ENCODE data around the gene CD24.

CD24 gene

GRCh38 chr6:106966671-106967640, 7.6 kb downstream of the CD24 start:
- H2AK5ac ChIP-seq (ENCODE audit: low read length) = no peak overlapping the region
- no peak overlapping the region for H2BK120ac ChIP-seq (ENCODE audit: low read depth, low read length)
- H3K18ac ChIP-seq (ENCODE audit: low read length) = no peak overlapping the region
- H3K56ac ChIP-seq (ENCODE audit: low read length) = no peak overlapping the region
- H4K8ac ChIP-seq (ENCODE audit: low read depth, low read length) = no peak overlapping the region
- no peak overlapping the region for H3K23ac ChIP-seq (ENCODE audit: low read length)
- no peak overlapping the region for H3K4me2 ChIP-seq (ENCODE audit: low read length)
- no peaks in the 10 kb centered on the region for H3K36me3 ChIP-seq (ENCODE audit: control insufficient read depth, insufficient read depth, low read length)
- H2BK15ac ChIP-seq (replicated peaks; ENCODE audit: low read depth) = no peak overlapping the region
- no peak for DNase-seq
- WGBS (ENCODE audit: extremely low coverage, insufficient coverage, low lambda C conversion rate) = no CpG with 5 or more reads among the region's 9 CpGs
- no peak overlapping the region for H3K27ac ChIP-seq (ENCODE audit: low read depth, low read length)
- H3K27me3 ChIP-seq (ENCODE audit: insufficient read depth, low read length, poor library complexity) = no peaks in the 10 kb centered on the region
- H3K79me2 ChIP-seq (ENCODE audit: control insufficient read depth, insufficient read depth, low read length) = no peaks in the 10 kb centered on the region
- H3K4me3 ChIP-seq (ENCODE audit: low read length) = no peak overlapping the region
- no peaks in the 10 kb centered on the region for H3K4me1 ChIP-seq (ENCODE audit: control insufficient read depth, low read depth, low read length)
- H3K79me1 ChIP-seq (ENCODE audit: low read length) = no peaks in the 10 kb centered on the region
- H2BK5ac ChIP-seq (ENCODE audit: low read length) = no peak overlapping the region
- no peak overlapping the region for H3K9ac ChIP-seq (ENCODE audit: low read length)
- H4K5ac ChIP-seq (ENCODE audit: low read length) = no peak overlapping the region
- H3K4ac ChIP-seq (ENCODE audit: low read depth, low read length) = no peak overlapping the region

GRCh38 chr6:106966229-106966628, 8.3 kb downstream of the CD24 start:
- peak; percentile 5 for DNase-seq
- no peaks in the 10 kb centered on the region for H3K27me3 ChIP-seq (ENCODE audit: insufficient read depth, low read length, poor library complexity)
- H2BK5ac ChIP-seq (ENCODE audit: low read length) = no peak overlapping the region
- no peak overlapping the region for H3K56ac ChIP-seq (ENCODE audit: low read length)
- no peak overlapping the region for H3K23ac ChIP-seq (ENCODE audit: low read length)
- no peak overlapping the region for H4K8ac ChIP-seq (ENCODE audit: low read depth, low read length)
- no peak overlapping the region for H2BK15ac ChIP-seq (replicated peaks; ENCODE audit: low read depth)
- WGBS (ENCODE audit: extremely low coverage, insufficient coverage, low lambda C conversion rate) = no CpG with 5 or more reads among the region's 1 CpG
- H3K4me1 ChIP-seq (ENCODE audit: control insufficient read depth, low read depth, low read length) = no peaks in the 10 kb centered on the region
- H3K36me3 ChIP-seq (ENCODE audit: control insufficient read depth, insufficient read depth, low read length) = no peaks in the 10 kb centered on the region
- H3K4me2 ChIP-seq (ENCODE audit: low read length) = no peak overlapping the region
- H3K4me3 ChIP-seq (ENCODE audit: low read length) = no peak overlapping the region
- no peaks in the 10 kb centered on the region for H3K79me2 ChIP-seq (ENCODE audit: control insufficient read depth, insufficient read depth, low read length)
- no peak overlapping the region for H4K5ac ChIP-seq (ENCODE audit: low read length)
- H3K79me1 ChIP-seq (ENCODE audit: low read length) = no peaks in the 10 kb centered on the region
- H3K4ac ChIP-seq (ENCODE audit: low read depth, low read length) = no peak overlapping the region
- H3K18ac ChIP-seq (ENCODE audit: low read length) = no peak overlapping the region
- no peak overlapping the region for H2BK120ac ChIP-seq (ENCODE audit: low read depth, low read length)
- no peak overlapping the region for H3K27ac ChIP-seq (ENCODE audit: low read depth, low read length)
- H2AK5ac ChIP-seq (ENCODE audit: low read length) = no peak overlapping the region
- no peak overlapping the region for H3K9ac ChIP-seq (ENCODE audit: low read length)

DNA sequence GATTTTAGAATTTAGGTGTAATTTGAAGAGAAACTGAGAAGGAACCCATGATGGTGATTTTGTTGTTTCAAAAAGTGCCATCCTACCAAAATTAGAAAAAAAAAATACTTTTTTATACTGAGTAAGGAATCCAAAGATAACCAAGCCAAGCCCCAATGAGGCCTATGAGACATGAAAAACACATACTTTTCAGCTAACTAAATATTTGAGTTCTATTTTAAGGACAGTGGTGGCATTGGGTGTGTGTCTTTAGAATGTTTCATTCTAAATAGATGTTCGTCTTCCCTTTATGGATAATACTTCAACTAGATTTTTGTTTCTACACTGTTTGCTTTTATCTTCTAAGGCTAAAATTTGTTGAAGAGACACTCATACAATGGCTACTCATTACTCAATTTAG, 9.6 kb downstream of the CD24 start:
- Histone ChIP-seq H4K8ac (ENCODE audit: low read depth, low read length) (no peak overlapping the region), H3K27me3 (ENCODE audit: insufficient read depth, low read length, poor library complexity) (no peaks in the 10 kb centered on the region), H2AK5ac (ENCODE audit: low read length) (no peak overlapping the region), H3K23ac (ENCODE audit: low read length) (no peak overlapping the region), H3K56ac (ENCODE audit: low read length) (no peak overlapping the region), H3K4me3 (ENCODE audit: low read length) (no peak overlapping the region), H3K4me1 (ENCODE audit: control insufficient read depth, low read depth, low read length) (no peaks in the 10 kb centered on the region), H2BK5ac (ENCODE audit: low read length) (no peak overlapping the region), H3K79me1 (ENCODE audit: low read length) (no peaks in the 10 kb centered on the region), H3K4me2 (ENCODE audit: low read length) (no peak overlapping the region), H3K9ac (ENCODE audit: low read length) (no peak overlapping the region), H3K18ac (ENCODE audit: low read length) (no peak overlapping the region), H3K36me3 (ENCODE audit: control insufficient read depth, insufficient read depth, low read length) (no peaks in the 10 kb centered on the region), H3K79me2 (ENCODE audit: control insufficient read depth, insufficient read depth, low read length) (no peaks in the 10 kb centered on the region), H3K4ac (ENCODE audit: low read depth, low read length) (no peak overlapping the region), H3K27ac (ENCODE audit: low read depth, low read length) (no peak overlapping the region), H2BK120ac (ENCODE audit: low read depth, low read length) (no peak overlapping the region), H2BK15ac (replicated peaks; ENCODE audit: low read depth) (no peak overlapping the region), H4K5ac (ENCODE audit: low read length) (no peak overlapping the region)
- no peak for DNase-seq
- no CpG with 5 or more reads among the region's 1 CpG for WGBS (ENCODE audit: extremely low coverage, insufficient coverage, low lambda C conversion rate)

GRCh38 chr6:106964099-106964498, 10.4 kb downstream of the CD24 start:
- no peak overlapping the region for H4K8ac ChIP-seq (ENCODE audit: low read depth, low read length)
- H3K4ac ChIP-seq (ENCODE audit: low read depth, low read length) = no peak overlapping the region
- H3K4me1 ChIP-seq (ENCODE audit: control insufficient read depth, low read depth, low read length) = no peaks in the 10 kb centered on the region
- no peak overlapping the region for H4K5ac ChIP-seq (ENCODE audit: low read length)
- no peak overlapping the region for H3K56ac ChIP-seq (ENCODE audit: low read length)
- no peak overlapping the region for H3K23ac ChIP-seq (ENCODE audit: low read length)
- H2BK5ac ChIP-seq (ENCODE audit: low read length) = no peak overlapping the region
- H3K18ac ChIP-seq (ENCODE audit: low read length) = no peak overlapping the region
- H3K27me3 ChIP-seq (ENCODE audit: insufficient read depth, low read length, poor library complexity) = no peaks in the 10 kb centered on the region
- no peaks in the 10 kb centered on the region for H3K36me3 ChIP-seq (ENCODE audit: control insufficient read depth, insufficient read depth, low read length)
- no peak overlapping the region for H3K4me3 ChIP-seq (ENCODE audit: low read length)
- no peak overlapping the region for H3K9ac ChIP-seq (ENCODE audit: low read length)
- no peak overlapping the region for H2AK5ac ChIP-seq (ENCODE audit: low read length)
- H2BK120ac ChIP-seq (ENCODE audit: low read depth, low read length) = no peak overlapping the region
- H3K79me1 ChIP-seq (ENCODE audit: low read length) = no peaks in the 10 kb centered on the region
- no CpG with 5 or more reads among the region's 1 CpG for WGBS (ENCODE audit: extremely low coverage, insufficient coverage, low lambda C conversion rate)
- H3K79me2 ChIP-seq (ENCODE audit: control insufficient read depth, insufficient read depth, low read length) = no peaks in the 10 kb centered on the region
- no peak for DNase-seq
- no peak overlapping the region for H2BK15ac ChIP-seq (replicated peaks; ENCODE audit: low read depth)
- no peak overlapping the region for H3K27ac ChIP-seq (ENCODE audit: low read depth, low read length)
- no peak overlapping the region for H3K4me2 ChIP-seq (ENCODE audit: low read length)

GRCh38 chr6:106963544-106963943, 11.0 kb downstream of the CD24 start:
- H3K18ac ChIP-seq (ENCODE audit: low read length) = no peak overlapping the region
- H2BK15ac ChIP-seq (replicated peaks; ENCODE audit: low read depth) = no peak overlapping the region
- no peak overlapping the region for H3K9ac ChIP-seq (ENCODE audit: low read length)
- H3K27me3 ChIP-seq (ENCODE audit: insufficient read depth, low read length, poor library complexity) = no peaks in the 10 kb centered on the region
- H3K23ac ChIP-seq (ENCODE audit: low read length) = no peak overlapping the region
- H3K79me2 ChIP-seq (ENCODE audit: control insufficient read depth, insufficient read depth, low read length) = no peaks in the 10 kb centered on the region
- H3K4ac ChIP-seq (ENCODE audit: low read depth, low read length) = no peak overlapping the region
- no peak for DNase-seq
- no peaks in the 10 kb centered on the region for H3K79me1 ChIP-seq (ENCODE audit: low read length)
- no peak overlapping the region for H3K4me3 ChIP-seq (ENCODE audit: low read length)
- no peak overlapping the region for H4K5ac ChIP-seq (ENCODE audit: low read length)
- no peak overlapping the region for H3K56ac ChIP-seq (ENCODE audit: low read length)
- no peak overlapping the region for H2BK5ac ChIP-seq (ENCODE audit: low read length)
- H3K4me1 ChIP-seq (ENCODE audit: control insufficient read depth, low read depth, low read length) = no peaks in the 10 kb centered on the region
- H4K8ac ChIP-seq (ENCODE audit: low read depth, low read length) = no peak overlapping the region
- H2BK120ac ChIP-seq (ENCODE audit: low read depth, low read length) = no peak overlapping the region
- no peaks in the 10 kb centered on the region for H3K36me3 ChIP-seq (ENCODE audit: control insufficient read depth, insufficient read depth, low read length)
- H2AK5ac ChIP-seq (ENCODE audit: low read length) = no peak overlapping the region
- H3K4me2 ChIP-seq (ENCODE audit: low read length) = no peak overlapping the region
- WGBS (ENCODE audit: extremely low coverage, insufficient coverage, low lambda C conversion rate) = no CpG with 5 or more reads among the region's 4 CpGs
- H3K27ac ChIP-seq (ENCODE audit: low read depth, low read length) = no peak overlapping the region
